ENCODE results near the gene FNBP1L.

FNBP1L gene

DNA sequence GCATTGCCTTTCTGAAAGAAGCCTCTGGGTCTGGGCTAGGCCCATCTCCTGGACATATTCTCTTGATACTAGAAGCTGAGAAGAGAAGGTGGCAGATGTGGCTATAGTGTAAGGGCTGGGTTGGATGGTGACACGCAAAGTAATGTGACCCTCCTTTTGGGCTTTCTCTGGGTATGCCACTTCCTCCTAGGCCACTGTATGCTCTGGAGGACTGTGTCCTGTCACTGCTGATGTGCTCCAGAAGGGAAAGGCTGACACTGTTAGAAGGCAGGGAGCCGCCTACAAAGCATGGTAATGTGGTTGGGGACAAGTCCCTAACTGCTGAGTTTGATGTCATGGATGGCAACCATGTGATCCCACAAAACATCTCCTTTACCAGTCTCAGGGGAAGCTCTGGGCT lies 121.6 kb downstream of the FNBP1L start:
- Histone ChIP-seq H3K9me3 (ENCODE audit: control insufficient read depth, insufficient read depth, low read length) (no peaks in the 10 kb centered on the region), H3K27ac (ENCODE audit: low read depth, low read length) (no peak overlapping the region), H3K4me3 (ENCODE audit: low read depth, low read length) (no peak overlapping the region), H3K27me3 (ENCODE audit: control insufficient read depth, insufficient read depth, low read length) (no peaks in the 10 kb centered on the region), H3K36me3 (ENCODE audit: control insufficient read depth, insufficient read depth, low read length) (peaks cover 47% of the 10 kb centered on the region), H3K9ac (ENCODE audit: low read depth, low read length) (no peak overlapping the region), H3K4me1 (ENCODE audit: control insufficient read depth, insufficient read depth, low read length) (0 out of 2 replicates have a peak, but pooled peaks cover 4% of the 10 kb centered on the region)

GRCh38 chr1:93571623-93572310 lies 123.8 kb downstream of the FNBP1L start:
- no peak overlapping the region for H3K4me3 ChIP-seq (ENCODE audit: low read depth, low read length)
- no peaks in the 10 kb centered on the region for H3K27me3 ChIP-seq (ENCODE audit: control insufficient read depth, insufficient read depth, low read length)
- no peak overlapping the region for H3K27ac ChIP-seq (ENCODE audit: low read depth, low read length)
- peaks cover 44% of the 10 kb centered on the region for H3K36me3 ChIP-seq (ENCODE audit: control insufficient read depth, insufficient read depth, low read length)
- 0 out of 2 replicates have a peak, but pooled peaks cover 9% of the 10 kb centered on the region for H3K4me1 ChIP-seq (ENCODE audit: control insufficient read depth, insufficient read depth, low read length)
- no peak overlapping the region for H3K9ac ChIP-seq (ENCODE audit: low read depth, low read length)
- H3K9me3 ChIP-seq (ENCODE audit: control insufficient read depth, insufficient read depth, low read length): no peaks in the 10 kb centered on the region

- Histone ChIP-seq H3K9me3 (ENCODE audit: control insufficient read depth, insufficient read depth, low read length) (no peaks in the 10 kb centered on the region), H3K4me3 (ENCODE audit: low read depth, low read length) (no peak overlapping the region), H3K27me3 (ENCODE audit: control insufficient read depth, insufficient read depth, low read length) (no peaks in the 10 kb centered on the region), H3K4me1 (ENCODE audit: control insufficient read depth, insufficient read depth, low read length) (0 out of 2 replicates have a peak, but pooled peaks cover 9% of the 10 kb centered on the region), H3K27ac (ENCODE audit: low read depth, low read length) (no peak overlapping the region), H3K36me3 (ENCODE audit: control insufficient read depth, insufficient read depth, low read length) (peaks cover 39% of the 10 kb centered on the region), H3K9ac (ENCODE audit: low read depth, low read length) (no peak overlapping the region)
Observed at GRCh38 chr1:93573940-93574469, 126.1 kb downstream of the FNBP1L start.

GRCh38 chr1:93574511-93574910 lies 126.6 kb downstream of the FNBP1L start:
- Histone ChIP-seq H3K27me3 (ENCODE audit: control insufficient read depth, insufficient read depth, low read length) (no peaks in the 10 kb centered on the region), H3K4me3 (ENCODE audit: low read depth, low read length) (no peak overlapping the region), H3K9ac (ENCODE audit: low read depth, low read length) (no peak overlapping the region), H3K9me3 (ENCODE audit: control insufficient read depth, insufficient read depth, low read length) (no peaks in the 10 kb centered on the region), H3K4me1 (ENCODE audit: control insufficient read depth, insufficient read depth, low read length) (0 out of 2 replicates have a peak, but pooled peaks cover 9% of the 10 kb centered on the region), H3K27ac (ENCODE audit: low read depth, low read length) (no peak overlapping the region), H3K36me3 (ENCODE audit: control insufficient read depth, insufficient read depth, low read length) (peaks cover 35% of the 10 kb centered on the region)

DNA sequence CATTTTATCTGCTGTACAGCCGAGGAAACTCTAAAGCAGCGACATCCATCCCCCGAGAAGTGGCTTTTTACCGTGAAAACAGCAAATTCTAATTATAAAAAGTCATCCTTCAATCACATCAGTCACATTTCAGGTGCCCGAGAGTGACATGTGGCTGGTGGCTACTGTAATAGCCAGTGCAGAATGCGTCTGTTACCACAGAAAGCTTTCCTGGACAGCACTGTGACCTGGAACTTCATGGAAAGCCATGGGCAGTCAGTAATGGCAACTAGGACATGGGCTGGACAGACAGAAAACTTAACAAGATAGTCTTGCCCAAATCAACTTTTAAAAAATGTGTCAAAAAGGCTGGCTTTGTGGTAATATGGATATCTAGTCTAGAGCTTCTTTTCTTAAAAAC lies 127.1 kb downstream of the FNBP1L start:
- Histone ChIP-seq H3K27me3 (ENCODE audit: control insufficient read depth, insufficient read depth, low read length) (no peaks in the 10 kb centered on the region), H3K36me3 (ENCODE audit: control insufficient read depth, insufficient read depth, low read length) (peaks cover 32% of the 10 kb centered on the region), H3K27ac (ENCODE audit: low read depth, low read length) (peak overlapping the region; percentile 27), H3K4me1 (ENCODE audit: control insufficient read depth, insufficient read depth, low read length) (0 out of 2 replicates have a peak, but pooled peaks cover 9% of the 10 kb centered on the region), H3K9me3 (ENCODE audit: control insufficient read depth, insufficient read depth, low read length) (no peaks in the 10 kb centered on the region), H3K4me3 (ENCODE audit: low read depth, low read length) (no peak overlapping the region), H3K9ac (ENCODE audit: low read depth, low read length) (no peak overlapping the region)

DNA sequence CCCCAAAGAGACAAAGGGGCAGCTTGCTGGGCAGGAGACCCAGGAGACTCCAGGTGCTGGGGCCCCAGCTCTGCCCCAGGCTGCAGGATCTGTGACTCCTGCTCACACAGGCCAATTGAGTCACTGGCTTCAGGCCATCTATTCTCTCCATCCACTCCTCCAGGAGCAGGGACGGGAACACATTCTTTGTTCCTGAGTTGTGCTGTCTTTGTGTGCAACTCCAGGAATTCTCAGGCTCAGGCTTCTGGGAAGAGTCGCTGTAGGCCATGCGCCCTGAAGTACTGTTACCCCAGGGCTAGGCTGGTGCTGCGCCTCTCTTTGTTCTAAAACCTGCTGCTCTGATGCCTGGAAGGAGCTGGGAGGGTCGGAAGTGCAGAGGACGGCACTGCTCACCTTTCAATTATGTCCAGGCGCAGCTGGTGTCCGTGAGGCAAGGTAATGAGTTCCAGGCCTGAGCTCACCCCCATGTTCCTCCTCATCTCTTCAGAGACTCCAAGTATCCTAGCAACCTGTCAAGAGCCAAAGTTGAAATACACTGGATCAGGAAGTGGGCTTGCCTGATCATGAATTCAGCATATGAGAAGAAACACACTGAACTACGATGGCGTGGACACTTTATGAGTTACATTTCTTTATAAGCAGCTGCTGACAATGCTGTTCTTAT lies 127.8 kb downstream of the FNBP1L start:
- peak overlapping the region; percentile 27 for H3K27ac ChIP-seq (ENCODE audit: low read depth, low read length)
- H3K9ac ChIP-seq (ENCODE audit: low read depth, low read length): no peak overlapping the region
- peaks cover 25% of the 10 kb centered on the region for H3K36me3 ChIP-seq (ENCODE audit: control insufficient read depth, insufficient read depth, low read length)
- 0 out of 2 replicates have a peak, but pooled peaks cover 9% of the 10 kb centered on the region for H3K4me1 ChIP-seq (ENCODE audit: control insufficient read depth, insufficient read depth, low read length)
- no peaks in the 10 kb centered on the region for H3K9me3 ChIP-seq (ENCODE audit: control insufficient read depth, insufficient read depth, low read length)
- no peaks in the 10 kb centered on the region for H3K27me3 ChIP-seq (ENCODE audit: control insufficient read depth, insufficient read depth, low read length)
- H3K4me3 ChIP-seq (ENCODE audit: low read depth, low read length): no peak overlapping the region

DNA sequence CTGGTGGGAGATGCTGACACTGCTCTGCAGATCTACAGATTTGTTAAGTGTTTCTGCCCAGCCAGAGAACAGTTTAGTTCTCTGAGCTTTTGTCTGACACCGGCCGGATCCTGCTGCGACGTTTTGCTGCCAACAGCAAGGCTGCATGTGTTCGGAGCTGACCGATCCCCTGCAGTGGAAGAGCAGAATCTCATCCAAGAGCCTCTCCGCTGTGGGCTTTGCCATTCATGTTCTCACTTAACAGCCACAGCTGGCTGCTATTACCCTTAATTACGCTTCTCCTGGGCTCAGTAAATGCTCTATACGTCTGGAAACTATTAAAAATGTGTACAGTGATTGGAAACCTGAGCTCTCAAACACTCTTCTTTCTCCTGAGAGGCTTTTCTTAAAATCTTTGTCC lies 128.4 kb downstream of the FNBP1L start:
- H3K4me3 ChIP-seq (ENCODE audit: low read depth, low read length): no peak overlapping the region
- peaks cover 30% of the 10 kb centered on the region for H3K36me3 ChIP-seq (ENCODE audit: control insufficient read depth, insufficient read depth, low read length)
- no peaks in the 10 kb centered on the region for H3K9me3 ChIP-seq (ENCODE audit: control insufficient read depth, insufficient read depth, low read length)
- H3K27ac ChIP-seq (ENCODE audit: low read depth, low read length): no peak overlapping the region
- no peak overlapping the region for H3K9ac ChIP-seq (ENCODE audit: low read depth, low read length)
- no peaks in the 10 kb centered on the region for H3K27me3 ChIP-seq (ENCODE audit: control insufficient read depth, insufficient read depth, low read length)
- H3K4me1 ChIP-seq (ENCODE audit: control insufficient read depth, insufficient read depth, low read length): 0 out of 2 replicates have a peak, but pooled peaks cover 9% of the 10 kb centered on the region

GRCh38 chr1:93576746-93577145 lies 128.8 kb downstream of the FNBP1L start:
- Histone ChIP-seq H3K9me3 (ENCODE audit: control insufficient read depth, insufficient read depth, low read length) (no peaks in the 10 kb centered on the region), H3K27me3 (ENCODE audit: control insufficient read depth, insufficient read depth, low read length) (no peaks in the 10 kb centered on the region), H3K27ac (ENCODE audit: low read depth, low read length) (no peak overlapping the region), H3K4me3 (ENCODE audit: low read depth, low read length) (no peak overlapping the region), H3K36me3 (ENCODE audit: control insufficient read depth, insufficient read depth, low read length) (peaks cover 34% of the 10 kb centered on the region), H3K9ac (ENCODE audit: low read depth, low read length) (no peak overlapping the region), H3K4me1 (ENCODE audit: control insufficient read depth, insufficient read depth, low read length) (0 out of 2 replicates have a peak, but pooled peaks cover 9% of the 10 kb centered on the region)

- Histone ChIP-seq H3K4me1 (ENCODE audit: control insufficient read depth, insufficient read depth, low read length) (0 out of 2 replicates have a peak, but pooled peaks cover 4% of the 10 kb centered on the region), H3K27ac (ENCODE audit: low read depth, low read length) (no peak overlapping the region)
Observed at GRCh38 chr1:93577536-93578432, 129.9 kb downstream of the FNBP1L start.

DNA sequence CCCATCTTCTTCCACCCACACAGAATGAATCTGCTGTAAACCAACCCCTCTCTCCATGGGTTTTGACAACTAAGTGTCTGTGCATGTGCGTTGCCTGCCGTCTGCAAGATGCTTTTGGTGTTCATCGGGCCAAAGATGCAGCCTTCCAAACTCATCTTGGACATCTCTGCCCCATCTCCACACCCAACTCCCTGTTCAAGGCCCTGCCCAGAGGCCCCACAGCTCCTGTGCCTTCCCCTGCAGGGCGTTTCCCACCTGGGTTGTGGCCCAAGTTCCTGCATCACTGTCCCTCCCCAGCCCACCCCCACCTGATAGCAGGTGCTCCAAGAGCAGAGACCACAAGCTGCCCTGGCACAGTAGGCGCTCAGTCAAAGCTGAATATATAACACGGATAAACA lies 130.5 kb downstream of the FNBP1L start:
- H3K36me3 ChIP-seq (ENCODE audit: control insufficient read depth, insufficient read depth, low read length): peaks cover 45% of the 10 kb centered on the region

More at GRCh38 chr1:93577536-93578432, 129.9 kb downstream of the FNBP1L start:
- no peaks in the 10 kb centered on the region for H3K27me3 ChIP-seq (ENCODE audit: control insufficient read depth, insufficient read depth, low read length)
- H3K9ac ChIP-seq (ENCODE audit: low read depth, low read length): no peak overlapping the region
- no peaks in the 10 kb centered on the region for H3K9me3 ChIP-seq (ENCODE audit: control insufficient read depth, insufficient read depth, low read length)
- peaks cover 40% of the 10 kb centered on the region for H3K36me3 ChIP-seq (ENCODE audit: control insufficient read depth, insufficient read depth, low read length)
- no peak overlapping the region for H3K4me3 ChIP-seq (ENCODE audit: low read depth, low read length)

More for the DNA sequence above, 130.5 kb downstream of the FNBP1L start:
- Histone ChIP-seq H3K27ac (ENCODE audit: low read depth, low read length) (no peak overlapping the region), H3K27me3 (ENCODE audit: control insufficient read depth, insufficient read depth, low read length) (no peaks in the 10 kb centered on the region), H3K4me1 (ENCODE audit: control insufficient read depth, insufficient read depth, low read length) (0 out of 2 replicates have a peak, but pooled peaks cover 4% of the 10 kb centered on the region), H3K9ac (ENCODE audit: low read depth, low read length) (no peak overlapping the region), H3K9me3 (ENCODE audit: control insufficient read depth, insufficient read depth, low read length) (no peaks in the 10 kb centered on the region), H3K4me3 (ENCODE audit: low read depth, low read length) (no peak overlapping the region)

All from HUES48 (cell line).